Erythroblast (primary cell): ENCODE measurements around the gene ANKH.

Experiments used
- GATA1 ChIP-seq: IDR thresholded peaks from 2 replicates; pipeline ENCODE4 v1.6.1; 2011; ENCODE audit warnings: low read depth, mild to moderate bottlenecking, control low read depth, low read length, moderate library complexity
- POLR2A ChIP-seq: IDR thresholded peaks from 2 replicates; pipeline ENCODE4 v1.6.1; 2011; ENCODE audit warnings: mild to moderate bottlenecking, low read length

GRCh38 chr5:14810928-14811572 lies 60.5 kb downstream of the ANKH start:
- TF ChIP-seq POLR2A: no peak
- no peak for TF ChIP-seq GATA1
